GM18951 (cell line): ENCODE measurements around the gene CACNA1E.

Experiments used
- POLR2A ChIP-seq: IDR thresholded peaks from 4 replicates; pipeline ENCODE4 v1.6.1; 2011; ENCODE audit warnings: mild to moderate bottlenecking; ENCODE audit not compliant: insufficient read length, insufficient read depth; ENCODE audit errors: extremely low read depth
- in situ Hi-C: fragments of 300-500 bp; cut with MboI; formaldehyde crosslinking; loops from one replicate; pipeline ENCODE4 v1.12.0; 2022; ENCODE audit warnings: low sequenced_read_pairs, mixed read lengths, inconsistent platforms; ENCODE audit not compliant: unreplicated experiment

The CACNA1E gene

GRCh38 chr1:181656491-181656890, 173.2 kb downstream of the CACNA1E start:
- TF ChIP-seq POLR2A: no peak

DNA sequence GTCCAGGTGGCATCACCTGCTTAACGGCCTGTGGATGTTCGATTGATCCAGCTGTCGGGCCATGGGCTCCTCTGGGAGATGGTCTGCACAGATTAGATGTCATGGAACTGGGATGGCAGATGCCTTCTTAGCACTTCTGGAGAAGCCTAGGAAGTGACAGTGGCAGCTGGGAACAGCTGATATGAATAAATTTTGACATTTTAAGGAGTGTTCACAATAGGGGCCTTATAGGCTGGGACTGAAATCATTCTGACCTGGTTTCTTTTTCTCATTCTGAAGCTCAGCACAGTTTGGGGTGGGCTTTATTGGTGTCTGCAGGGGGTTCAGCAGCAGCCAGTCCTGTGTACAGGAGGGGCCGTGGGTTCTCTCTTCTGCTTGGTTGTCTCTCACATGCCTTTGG, 175.3 kb downstream of the CACNA1E start:
- in situ Hi-C loops: no loop called here
- TF ChIP-seq POLR2A: no peak

More at GRCh38 chr1:181656491-181656890, 173.2 kb downstream of the CACNA1E start:
- in situ Hi-C loops: no loop called here

GRCh38 chr1:181659321-181659957, 176.1 kb downstream of the CACNA1E start:
- in situ Hi-C loops: no loop called here
- TF ChIP-seq POLR2A: no peak

DNA sequence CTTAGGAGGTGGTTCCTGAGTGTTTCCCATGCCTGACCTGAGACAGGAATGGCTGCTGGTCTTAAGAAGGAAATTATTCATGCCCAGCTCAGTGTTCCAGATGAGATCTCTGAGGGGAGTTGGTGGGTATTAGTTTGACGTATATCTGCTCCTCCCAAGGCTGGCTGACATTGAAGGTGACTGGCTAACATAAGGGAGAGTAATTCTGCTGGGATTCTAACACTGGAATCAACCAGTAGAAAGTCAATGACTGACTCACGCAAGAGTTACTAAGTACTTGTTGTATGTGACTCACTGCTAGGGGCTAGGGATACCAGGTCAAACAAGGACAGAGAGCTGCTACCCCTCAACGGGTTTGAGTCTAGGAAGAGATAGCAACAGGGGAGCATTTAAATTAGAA, 177.3 kb downstream of the CACNA1E start:
- no peak for TF ChIP-seq POLR2A
- in situ Hi-C loops: no loop called here

DNA sequence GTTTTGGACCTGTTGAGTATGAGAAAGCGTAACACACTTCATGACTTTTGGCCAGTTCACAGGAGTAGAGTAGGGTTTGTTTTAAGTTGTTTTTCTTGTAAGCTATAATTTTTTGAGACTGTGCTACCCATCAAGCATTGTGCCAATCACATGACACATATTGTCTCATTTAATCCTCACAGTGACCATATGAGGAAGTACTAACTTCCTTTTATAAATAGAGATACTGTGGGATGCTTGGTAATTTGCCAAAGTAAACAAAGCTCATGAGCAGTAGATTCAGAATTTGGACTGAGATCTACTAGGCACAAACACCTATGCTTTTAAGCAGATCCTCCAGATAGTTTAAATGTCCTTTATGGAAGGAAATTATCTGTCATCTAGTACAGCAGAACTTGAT, 178.3 kb downstream of the CACNA1E start:
- no peak for TF ChIP-seq POLR2A
- in situ Hi-C loops: no loop called here

DNA sequence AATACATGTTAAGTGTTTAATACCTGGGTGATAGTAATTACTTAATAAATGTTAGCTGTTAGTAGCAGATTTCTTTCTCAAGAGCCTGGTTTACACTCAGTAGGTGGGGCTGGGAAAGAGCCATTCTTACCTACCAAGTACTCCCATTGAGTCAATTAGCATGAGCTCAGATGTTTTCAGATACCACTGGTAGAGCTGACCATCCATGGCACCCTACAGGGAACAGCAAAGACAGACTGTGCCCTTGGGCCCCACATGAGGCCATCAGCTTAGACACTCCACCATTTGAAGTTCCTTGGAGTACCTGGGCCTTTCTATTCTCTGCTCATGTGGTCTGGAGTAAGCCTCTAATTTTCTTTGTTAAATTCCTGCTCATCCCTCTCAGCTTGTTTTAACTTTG, 179.3 kb downstream of the CACNA1E start:
- in situ Hi-C loops: no loop called here
- TF ChIP-seq POLR2A: no peak

DNA sequence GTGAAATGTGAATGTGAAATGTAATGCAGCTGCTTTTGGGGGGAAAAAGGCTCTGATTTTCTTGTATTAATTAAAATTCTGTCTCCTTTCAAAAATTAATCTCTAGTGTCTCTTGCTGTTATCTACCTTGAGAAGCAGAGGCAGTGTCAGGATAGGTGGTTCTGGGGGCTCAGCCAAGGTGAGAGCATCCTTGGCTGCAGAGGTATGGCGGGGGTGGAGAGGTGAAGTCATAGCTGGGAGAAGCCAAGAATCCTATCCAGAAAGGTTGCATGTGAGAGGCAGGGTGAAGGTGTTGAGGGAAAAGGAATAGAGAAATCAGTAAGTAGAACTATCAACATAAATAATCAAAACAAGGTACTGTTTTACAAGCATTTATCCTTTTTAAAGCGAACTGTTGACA, 181.2 kb downstream of the CACNA1E start:
- TF ChIP-seq POLR2A: no peak
- in situ Hi-C loops: no loop called here

- no peak for TF ChIP-seq POLR2A
- in situ Hi-C loops: no loop called here
Observed at GRCh38 chr1:181669246-181669645, 185.9 kb downstream of the CACNA1E start.

DNA sequence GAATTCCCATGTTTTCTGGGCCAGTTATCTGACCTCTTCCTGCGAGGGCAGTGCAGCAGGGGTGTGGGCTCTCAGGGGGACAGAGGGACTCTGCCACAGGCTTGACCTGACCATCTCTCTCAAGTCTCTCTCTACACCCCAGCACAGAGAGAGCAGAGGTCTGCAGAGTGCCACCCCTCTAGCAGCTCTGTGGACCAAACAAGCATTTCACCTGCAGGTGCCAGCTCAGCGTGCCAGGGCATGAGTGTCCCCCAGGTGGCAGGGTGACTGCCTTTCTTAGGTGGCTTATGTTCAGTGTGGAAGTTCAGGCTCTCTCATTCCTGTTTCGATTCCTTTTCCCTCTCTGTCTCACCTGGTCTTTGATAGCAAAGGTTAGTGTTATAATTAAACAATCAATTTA, 191.3 kb downstream of the CACNA1E start:
- no peak for TF ChIP-seq POLR2A
- in situ Hi-C loops: loop anchor here (10.0 kb wide), 1 partner anchor 190 kb away; the partner anchor contains the start of gene CACNA1E

DNA sequence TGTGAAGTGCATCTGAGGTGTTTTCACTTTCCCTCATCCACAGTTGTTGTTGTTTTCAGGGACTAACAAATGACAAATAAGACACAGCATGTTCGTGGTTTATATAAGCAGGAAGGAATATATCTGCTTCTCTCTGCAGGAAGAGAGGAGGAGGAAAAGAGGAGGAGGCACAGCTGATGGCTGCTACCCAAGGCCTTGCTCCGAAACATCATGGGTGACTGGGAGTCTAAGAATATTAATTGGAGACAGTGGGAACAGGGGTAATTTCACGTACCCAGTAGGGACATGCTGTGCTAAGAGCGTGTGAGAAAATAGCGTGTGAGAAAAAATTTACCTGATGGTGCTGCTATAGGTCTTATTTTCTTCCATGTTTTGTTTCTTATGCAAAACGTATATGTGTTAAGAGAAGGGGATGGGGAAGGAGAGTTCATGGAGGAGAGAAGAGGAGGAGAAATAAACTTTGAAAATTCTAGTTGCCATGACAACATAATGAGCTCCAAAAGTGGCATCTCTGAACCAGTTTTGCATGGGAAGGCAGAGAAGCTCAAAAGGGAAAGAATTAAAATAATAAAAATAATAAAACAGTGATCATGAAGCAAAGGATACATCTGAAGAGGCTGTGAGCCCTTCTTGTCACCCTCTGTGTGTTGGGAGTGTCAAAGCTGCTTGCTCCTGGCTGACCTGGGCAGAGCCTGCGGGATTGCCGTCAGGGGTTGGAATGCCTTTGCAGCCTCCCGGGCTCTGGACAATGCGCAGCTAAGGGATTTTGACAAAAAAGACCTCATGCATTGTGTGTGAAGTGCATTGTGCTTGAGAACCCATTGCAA, 192.0 kb downstream of the CACNA1E start:
- TF ChIP-seq POLR2A: no peak

GRCh38 chr1:181675918-181676190, 192.5 kb downstream of the CACNA1E start:
- in situ Hi-C loops: loop anchor here (10.0 kb wide), 1 partner anchor 191 kb away; the partner anchor contains the start of gene CACNA1E

More for the DNA sequence above, 192.0 kb downstream of the CACNA1E start:
- in situ Hi-C loops: loop anchor here (10.0 kb wide), 1 partner anchor 191 kb away; the partner anchor contains the start of gene CACNA1E

GRCh38 chr1:181676269-181676668, 193.0 kb downstream of the CACNA1E start:
- in situ Hi-C loops: loop anchor here (10.0 kb wide), 1 partner anchor 191 kb away; the partner anchor contains the start of gene CACNA1E
- no peak for TF ChIP-seq POLR2A

More at GRCh38 chr1:181675918-181676190, 192.5 kb downstream of the CACNA1E start:
- no peak for TF ChIP-seq POLR2A

DNA sequence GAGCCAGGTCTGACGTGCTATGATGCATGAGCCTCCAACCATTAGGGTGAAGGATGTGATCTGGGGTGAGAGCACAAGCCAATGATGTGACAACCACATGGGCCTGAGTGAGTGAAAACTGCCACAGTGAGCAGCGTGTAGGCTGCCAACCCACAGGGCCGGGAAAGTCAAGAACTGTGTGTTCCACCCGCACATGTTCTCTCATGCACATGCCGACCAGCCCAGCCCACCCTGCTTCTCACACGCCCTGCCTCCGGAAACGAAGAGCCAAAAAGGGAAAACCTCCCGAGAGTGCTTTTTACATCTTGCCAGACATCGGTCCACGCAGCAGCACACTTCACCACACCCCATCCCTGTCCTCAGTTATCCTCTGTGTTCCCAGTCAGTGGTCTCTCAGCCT, 197.0 kb downstream of the CACNA1E start:
- in situ Hi-C loops: no loop called here
- no peak for TF ChIP-seq POLR2A

DNA sequence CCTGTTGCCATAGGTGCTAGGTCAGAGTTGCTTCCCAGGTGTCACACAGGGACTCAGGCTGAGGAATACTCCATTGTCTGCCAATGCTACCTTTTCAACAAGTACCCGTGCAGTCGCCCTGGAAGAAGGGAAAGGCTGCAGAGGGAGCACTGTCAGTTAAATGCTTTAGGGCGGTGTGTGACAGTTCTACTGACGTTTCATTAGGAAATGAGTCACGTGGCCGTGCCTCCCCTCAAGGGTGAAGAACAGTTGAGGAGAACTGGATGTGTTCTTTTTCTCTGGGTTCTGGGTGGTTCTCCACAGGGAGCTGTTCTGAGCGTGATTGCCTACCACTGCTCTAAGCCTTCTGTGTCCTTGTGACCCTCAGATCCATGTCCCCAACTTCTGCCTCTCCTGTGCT, 197.6 kb downstream of the CACNA1E start:
- TF ChIP-seq POLR2A: no peak
- in situ Hi-C loops: no loop called here
